ENCODE results near the gene DESI2.
"Not testable (repeated sequence)": the region's sequence is repeated elsewhere in the genome, so short reads cannot be mapped to it uniquely, and the experiment has no call there.

Gene DESI2

DNA sequence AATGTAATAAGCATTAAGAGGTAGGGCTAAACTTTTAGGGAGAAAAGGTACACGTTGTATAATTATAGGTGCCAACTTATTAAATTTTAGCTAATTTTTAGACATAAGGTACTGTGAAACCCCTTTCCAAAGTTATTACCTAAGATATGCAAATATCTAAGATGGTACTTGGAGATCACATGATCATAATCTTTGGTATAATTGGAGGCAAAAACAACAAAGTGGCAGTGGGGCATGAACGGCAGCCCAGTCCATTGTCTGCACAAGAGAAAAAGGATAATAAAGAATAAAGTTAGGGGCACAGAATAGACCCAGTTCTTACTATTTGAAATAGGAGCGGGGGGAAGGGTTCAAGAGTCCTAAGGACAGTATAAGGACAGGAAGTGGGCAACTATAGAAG lies 51.2 kb downstream of the DESI2 start:
- no peak for DNase-seq (ENCODE audit: low read depth in 4 of 4, low spot score in 1 of 4)

GRCh38 chr1:244705261-244706234 lies 52.6 kb downstream of the DESI2 start:
- DNase-seq (ENCODE audit: low read depth in 4 of 4, low spot score in 1 of 4) = no peak

GRCh38 chr1:244709076-244709475 lies 56.1 kb downstream of the DESI2 start:
- DNase-seq (ENCODE audit: low read depth in 4 of 4, low spot score in 1 of 4) = no peak

DNA sequence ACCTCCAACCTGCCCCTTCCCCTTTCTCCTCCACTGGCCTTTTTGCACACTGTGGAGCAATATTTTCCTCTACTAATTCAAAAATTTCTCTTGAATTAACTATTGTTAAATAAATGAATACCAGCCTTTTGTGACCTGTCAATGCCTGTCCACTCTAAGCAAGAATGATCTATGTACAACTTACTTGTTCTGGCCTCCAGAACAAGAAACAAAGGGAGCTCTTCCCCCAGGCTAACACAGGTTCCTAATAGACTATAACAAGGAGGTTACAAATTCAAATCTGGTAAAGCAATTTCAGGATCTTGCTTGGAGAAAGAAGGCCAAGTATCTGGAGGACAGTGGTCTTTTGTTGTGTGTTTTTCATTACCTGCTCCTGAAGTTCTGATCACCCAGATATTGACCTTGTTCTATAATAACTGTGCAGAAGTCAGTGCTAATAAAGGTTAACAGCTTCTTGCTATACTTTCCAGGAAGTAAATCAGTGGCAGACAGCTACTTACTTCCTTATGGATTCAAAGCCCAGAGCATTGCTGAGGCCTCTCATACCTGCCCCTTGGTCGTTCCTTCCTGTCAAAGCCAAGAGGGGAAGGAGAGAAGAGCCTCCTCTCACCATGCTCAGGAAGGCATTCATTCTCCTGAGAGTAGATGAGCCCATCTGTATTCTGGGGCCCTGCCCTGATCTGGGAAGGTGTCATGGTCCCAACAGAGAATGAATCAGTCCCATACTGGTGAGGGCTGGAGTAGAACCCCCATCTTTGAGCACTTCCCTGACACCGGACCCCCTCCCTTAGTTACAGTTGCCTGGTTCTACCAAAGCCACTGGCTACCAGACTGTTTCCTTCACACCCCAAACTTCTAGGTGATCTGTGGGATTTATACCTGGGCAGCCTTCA lies 56.8 kb downstream of the DESI2 start:
- DNase-seq (ENCODE audit: low read depth in 4 of 4, low spot score in 1 of 4) = no peak

- DNase-seq (ENCODE audit: low read depth in 4 of 4, low spot score in 1 of 4) = no peak
These were observed 57.6 kb downstream of the DESI2 start for GRCh38 chr1:244710474-244711062.

DNA sequence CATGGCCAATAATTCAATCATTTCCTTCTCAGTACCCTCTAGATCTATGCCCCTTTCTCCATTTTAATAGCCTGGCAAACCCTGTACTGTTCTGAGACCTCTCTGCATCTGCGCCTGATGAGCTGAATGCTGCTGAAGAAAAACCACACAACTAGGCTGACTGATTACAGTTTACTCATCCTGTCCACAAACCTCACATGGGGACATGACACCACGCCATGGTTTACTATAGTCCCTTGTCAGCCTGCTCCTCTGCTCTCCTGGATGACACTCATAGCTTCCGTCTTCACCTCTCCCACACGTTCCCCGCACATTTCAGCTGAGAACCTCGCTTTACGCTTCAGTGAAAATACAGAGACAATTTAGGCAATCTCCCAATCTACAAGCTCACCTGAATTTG lies 59.7 kb downstream of the DESI2 start:
- DNase-seq (ENCODE audit: low read depth in 4 of 4, low spot score in 1 of 4) = no peak

DNA sequence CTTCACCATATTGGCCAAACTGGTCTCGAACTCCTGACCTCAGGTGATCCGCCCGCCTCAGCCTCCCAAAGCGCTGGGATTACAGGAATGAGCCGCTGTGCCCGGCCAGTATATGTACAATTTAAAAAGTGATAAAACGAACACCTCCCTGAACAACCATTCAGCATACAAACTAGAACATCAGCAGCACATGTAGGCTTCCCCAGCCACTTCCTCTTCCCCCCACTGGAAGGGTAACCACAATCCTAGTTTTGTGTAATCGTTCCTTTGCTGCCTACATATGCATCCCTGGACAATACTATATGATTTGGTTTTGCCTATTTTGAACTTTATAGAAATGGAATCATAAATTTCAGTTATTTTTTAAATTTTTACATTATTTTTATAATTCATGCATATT lies 60.4 kb downstream of the DESI2 start:
- DNase-seq (ENCODE audit: low read depth in 4 of 4, low spot score in 1 of 4) = no peak

- DNase-seq (ENCODE audit: low read depth in 4 of 4, low spot score in 1 of 4) = no peak
These were observed 75.0 kb downstream of the DESI2 start for GRCh38 chr1:244727871-244728474.

- peak in 1 of 4 experiments; percentile 13 for DNase-seq (ENCODE audit: low read depth in 4 of 4, low spot score in 1 of 4)
These were observed 77.4 kb downstream of the DESI2 start for GRCh38 chr1:244730153-244730933.

GRCh38 chr1:244730934-244731434 lies 78.1 kb downstream of the DESI2 start:
- DNase-seq (ENCODE audit: low read depth in 4 of 4, low spot score in 1 of 4) = no peak

GRCh38 chr1:244731651-244732050 lies 78.7 kb downstream of the DESI2 start:
- DNase-seq (ENCODE audit: low read depth in 4 of 4, low spot score in 1 of 4) = no peak

- no peak for DNase-seq (ENCODE audit: low read depth in 4 of 4, low spot score in 1 of 4)
These were observed 80.0 kb downstream of the DESI2 start for GRCh38 chr1:244732851-244733450.

- DNase-seq (ENCODE audit: low read depth in 4 of 4, low spot score in 1 of 4) = no peak
These were observed 82.5 kb downstream of the DESI2 start for GRCh38 chr1:244735404-244735803.

- no peak for DNase-seq (ENCODE audit: low read depth in 4 of 4, low spot score in 1 of 4)
These were observed 83.1 kb downstream of the DESI2 start for GRCh38 chr1:244735876-244736561.

DNA sequence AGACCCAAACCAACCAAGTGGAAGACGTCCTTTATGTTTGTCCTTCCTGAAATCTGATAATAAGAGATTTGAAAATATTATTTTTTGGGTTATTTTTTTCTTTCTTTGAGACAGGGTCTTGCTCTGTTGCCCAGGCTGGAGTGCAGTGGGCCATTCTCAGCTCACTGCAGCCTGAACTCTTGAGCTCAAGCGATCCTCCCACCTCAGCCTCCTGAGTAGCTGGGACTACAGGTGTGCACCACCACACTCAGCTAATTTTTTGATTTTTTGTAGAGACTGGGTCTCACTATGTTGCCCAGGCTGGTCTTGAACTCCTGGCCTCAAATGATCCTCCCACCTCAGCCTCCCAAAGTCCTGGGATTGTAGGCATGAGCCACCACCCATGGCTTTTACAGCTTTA lies 86.2 kb downstream of the DESI2 start:
- not testable (repeated sequence) for DNase-seq (ENCODE audit: low read depth in 4 of 4, low spot score in 1 of 4)

DNA sequence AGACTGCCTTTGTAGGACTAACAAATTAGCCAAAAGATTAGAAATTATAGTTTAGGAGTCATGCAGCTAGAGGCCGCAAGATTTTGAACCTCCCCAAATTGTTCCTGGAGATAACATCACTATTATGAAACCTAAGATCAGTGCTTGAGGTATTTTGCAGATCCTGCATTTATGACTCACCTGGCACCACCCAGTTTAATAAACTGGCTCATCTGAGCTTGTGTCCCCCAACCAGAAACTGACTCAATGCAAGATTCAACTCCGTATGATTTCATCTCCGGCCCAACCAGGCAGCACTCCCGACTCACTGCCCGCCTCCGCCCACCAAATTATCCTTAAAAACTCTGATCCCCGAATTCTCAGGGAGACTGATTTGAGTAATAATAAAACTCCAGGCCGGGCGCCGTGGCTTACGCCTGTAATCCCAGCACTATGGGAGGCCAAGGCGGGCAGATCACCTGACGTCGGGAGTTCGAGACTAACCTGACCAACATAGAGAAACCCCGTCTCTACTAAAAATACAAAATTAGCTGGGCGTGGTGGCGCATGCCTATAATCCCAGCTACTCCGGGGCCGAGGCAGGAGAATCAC lies 87.2 kb downstream of the DESI2 start:
- DNase-seq (ENCODE audit: low read depth in 4 of 4, low spot score in 1 of 4) = not testable (repeated sequence)

DNA sequence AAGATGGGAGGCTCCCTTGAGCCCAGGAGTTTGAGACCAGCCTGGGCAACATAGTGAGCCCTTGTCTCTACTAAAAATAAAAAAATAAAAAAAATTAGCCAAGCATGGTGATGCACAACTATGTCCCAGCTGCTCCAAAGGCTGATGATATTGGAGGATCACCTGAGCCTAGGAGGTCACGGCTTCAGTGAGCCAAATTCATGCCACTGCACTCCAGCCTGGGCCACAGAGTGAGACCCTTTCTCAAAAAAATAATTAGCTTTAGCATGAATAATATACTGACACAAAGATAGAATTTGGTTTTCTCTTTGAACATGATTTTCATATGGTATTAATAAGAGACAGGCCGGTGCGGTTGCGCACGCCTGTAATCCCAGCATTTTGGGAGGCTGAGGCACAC lies 88.8 kb downstream of the DESI2 start:
- DNase-seq (ENCODE audit: low read depth in 4 of 4, low spot score in 1 of 4) = no peak

DNA sequence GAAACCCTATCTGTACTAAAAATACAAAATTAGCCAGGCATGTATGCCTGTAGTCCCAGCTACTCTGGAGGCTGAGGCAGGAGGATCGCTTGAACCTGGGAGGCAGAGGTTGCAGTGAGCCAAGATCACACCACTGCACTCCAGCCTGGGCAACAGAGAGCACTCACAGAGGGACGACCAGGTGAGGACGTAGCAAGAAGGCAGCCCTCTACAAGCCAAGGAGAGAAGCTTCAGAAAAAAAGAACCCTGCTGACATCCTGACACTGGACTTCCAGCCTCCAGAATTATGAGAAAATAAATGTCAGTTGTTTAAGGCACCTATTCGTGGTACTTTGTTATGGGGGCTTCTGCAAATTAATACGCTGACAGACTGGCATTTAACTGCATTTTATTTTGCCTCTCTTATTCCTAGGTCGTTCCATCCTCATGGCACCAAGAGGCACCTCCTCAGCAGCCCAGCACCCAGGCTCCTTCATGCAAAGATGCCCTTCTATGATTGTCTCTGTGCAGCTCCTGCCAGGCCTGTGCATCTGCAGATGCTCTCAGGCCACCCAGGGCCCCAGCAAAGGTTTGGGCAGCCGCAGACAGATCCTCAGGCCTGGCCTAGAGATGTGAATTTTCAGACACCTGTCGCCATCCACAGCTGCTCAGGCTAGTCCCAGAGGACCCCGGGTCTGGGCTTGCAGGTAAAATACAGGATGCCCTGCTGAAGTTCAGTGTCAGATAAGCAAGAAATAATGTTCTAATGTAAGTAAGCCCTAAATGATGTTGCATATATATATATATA lies 96.5 kb downstream of the DESI2 start:
- no peak for DNase-seq (ENCODE audit: low read depth in 4 of 4, low spot score in 1 of 4)

Data from stimulated activated CD4-positive, alpha-beta T cell treated with anti-CD3 and anti-CD28 coated beads, Interleukin-1b, Interleukin-23, amount 100 ng/mL, for 24 hours (primary cell).